ENCODE results near the gene CADPS2.

CADPS2 gene

GRCh38 chr7:122310119-122311021 lies 575.9 kb downstream of the CADPS2 start:
- no peak for DNase-seq (ENCODE audit: low spot score)

- DNase-seq (ENCODE audit: low spot score) = no peak
Measured at GRCh38 chr7:122309421-122309820, 576.8 kb downstream of the CADPS2 start.

- DNase-seq (ENCODE audit: low spot score) = no peak
Measured at GRCh38 chr7:122307228-122307621, 579.0 kb downstream of the CADPS2 start.

GRCh38 chr7:122306320-122307227 lies 579.7 kb downstream of the CADPS2 start:
- DNase-seq (ENCODE audit: low spot score) = no peak

- DNase-seq (ENCODE audit: low spot score) = no peak
Measured at GRCh38 chr7:122305475-122306319, 580.6 kb downstream of the CADPS2 start.

GRCh38 chr7:122304996-122305421 lies 581.3 kb downstream of the CADPS2 start:
- DNase-seq (ENCODE audit: low spot score) = no peak

GRCh38 chr7:122304319-122304975 lies 581.8 kb downstream of the CADPS2 start, which contains the start of gene FEZF1:
Gene FEZF1 (minus strand): TSS chr7:122304750. CDS start chr7:122304437, 313 bp downstream.
- no peak for DNase-seq (ENCODE audit: low spot score)

- no peak for DNase-seq (ENCODE audit: low spot score)
Measured at GRCh38 chr7:122303531-122304318, 582.5 kb downstream of the CADPS2 start.

GRCh38 chr7:122302761-122303530 lies 583.3 kb downstream of the CADPS2 start:
- DNase-seq (ENCODE audit: low spot score) = no peak

- DNase-seq (ENCODE audit: low spot score) = no peak
Measured at GRCh38 chr7:122301858-122302760, 584.2 kb downstream of the CADPS2 start.

- DNase-seq (ENCODE audit: low spot score) = no peak
Measured at GRCh38 chr7:122300956-122301833, 585.1 kb downstream of the CADPS2 start.

GRCh38 chr7:122300211-122300932 lies 585.9 kb downstream of the CADPS2 start:
- DNase-seq (ENCODE audit: low spot score) = no peak

GRCh38 chr7:122299624-122300210 lies 586.5 kb downstream of the CADPS2 start:
- no peak for DNase-seq (ENCODE audit: low spot score)

GRCh38 chr7:122298618-122299017 lies 587.6 kb downstream of the CADPS2 start:
- DNase-seq (ENCODE audit: low spot score) = no peak

GRCh38 chr7:122298131-122298530 lies 588.1 kb downstream of the CADPS2 start:
- DNase-seq (ENCODE audit: low spot score) = no peak

- no peak for DNase-seq (ENCODE audit: low spot score)
Measured at GRCh38 chr7:122291189-122291588, 595.1 kb downstream of the CADPS2 start.

Measured in CD4-positive, alpha-beta T cell treated with Interleukin-6 at 100 ng/mL for 8 hours (primary cell).